SH-SY5Y (cell line): ENCODE results near the gene CRYBG1.

Experiments
- GATA2 ChIP-seq: IDR thresholded peaks from 2 replicates; pipeline ENCODE4 v1.6.1; 2011; ENCODE audit warnings: mild to moderate bottlenecking, low read depth, low read length
- GATA3 ChIP-seq: IDR thresholded peaks from 2 replicates; pipeline ENCODE4 v1.6.1; 2011; ENCODE audit warnings: low read depth, mild to moderate bottlenecking, low read length, moderate library complexity

GRCh38 chr6:106381881-106382280 is 21.4 kb downstream of the CRYBG1 start:
- no peak for TF ChIP-seq GATA2
- TF ChIP-seq GATA3 = no peak
